GM23248 (cell line): Measurements from ENCODE around the gene PHRF1. TPM values are rescaled to one million over a fixed set of nuclear protein-coding genes. Genes with fewer than 3 reads are reported as not detected.

ENCODE experiments used
- DNase-seq: peaks from one replicate; pipeline ENCODE4 v3.0.0-alpha.2; 2015
- H2AFZ ChIP-seq: fragments of 200-600 bp; sonication (generic); 2 replicates; pipeline ENCODE4 v1.6.1; 2016; ENCODE audit warnings: antibody characterized with exemption
- H3F3A ChIP-seq: fragments of 200-600 bp; sonication (generic); 2 replicates; pipeline ENCODE4 v1.6.1; 2016; ENCODE audit warnings: mild to moderate bottlenecking, antibody characterized with exemption, mixed run types; ENCODE audit not compliant: insufficient read depth
- H3K27ac ChIP-seq: fragments of 200-600 bp; sonication (generic); 2 replicates; pipeline ENCODE4 v1.5.1; 2016; ENCODE audit warnings: mild to moderate bottlenecking
- H3K27me3 ChIP-seq: fragments of 200-600 bp; sonication (generic); replicated peaks from 2 replicates; pipeline ENCODE4 v1.6.1; 2016; ENCODE audit warnings: mild to moderate bottlenecking; ENCODE audit not compliant: insufficient read depth
- H3K36me3 ChIP-seq: fragments of 200-600 bp; sonication (generic); 2 replicates; pipeline ENCODE4 v1.6.1; 2016; ENCODE audit warnings: low read depth, mild to moderate bottlenecking
- H3K4me1 ChIP-seq: fragments of 200-600 bp; sonication (generic); 2 replicates; pipeline ENCODE4 v1.6.1; 2016; ENCODE audit warnings: mild to moderate bottlenecking; ENCODE audit not compliant: insufficient read depth
- H3K4me2 ChIP-seq: fragments of 200-600 bp; sonication (generic); one replicate; pipeline ENCODE4 v1.6.1; 2016; ENCODE audit warnings: mild to moderate bottlenecking; ENCODE audit not compliant: unreplicated experiment
- H3K4me3 ChIP-seq: fragments of 200-600 bp; sonication (generic); 2 replicates; pipeline ENCODE4 v1.5.1; 2016; ENCODE audit warnings: mild to moderate bottlenecking
- H3K79me2 ChIP-seq: fragments of 200-600 bp; sonication (generic); 2 replicates; pipeline ENCODE4 v1.6.1; 2016; ENCODE audit warnings: mild to moderate bottlenecking; ENCODE audit not compliant: insufficient read depth
- H3K9ac ChIP-seq: fragments of 200-600 bp; sonication (generic); 2 replicates; pipeline ENCODE4 v1.6.1; 2016; ENCODE audit warnings: mild to moderate bottlenecking
- H3K9me2 ChIP-seq: fragments of 200-600 bp; sonication (generic); 2 replicates; pipeline ENCODE4 v1.6.1; 2016; ENCODE audit warnings: mixed run types, mild to moderate bottlenecking, moderate library complexity; ENCODE audit not compliant: insufficient read depth
- H3K9me3 ChIP-seq: fragments of 200-600 bp; sonication (generic); one replicate; pipeline ENCODE4 v1.6.1; 2017; ENCODE audit warnings: low read depth
- H4K20me1 ChIP-seq: fragments of 200-600 bp; sonication (generic); 2 replicates; pipeline ENCODE4 v1.6.0; 2016; ENCODE audit not compliant: insufficient read depth
- EZH2 ChIP-seq: fragments of 200-600 bp; sonication (generic); IDR thresholded peaks from 2 replicates; pipeline ENCODE4 v1.6.1; 2018; ENCODE audit warnings: antibody characterized with exemption, mild to moderate bottlenecking; ENCODE audit not compliant: insufficient read depth, poor library complexity, severe bottlenecking
- EZH2phosphoT487 ChIP-seq: fragments of 200-600 bp; sonication (generic); IDR thresholded peaks from 2 replicates; pipeline ENCODE4 v1.6.1; 2018; ENCODE audit warnings: antibody characterized with exemption, moderate library complexity, mild to moderate bottlenecking, low read depth; ENCODE audit not compliant: insufficient read depth
- WGBS, 2 experiments: methylation state at CpG; one replicate each; pipeline ENCODE4 v1.1.6; 2015 to 2017; ENCODE audit warnings: low lambda C conversion rate in 2 of 2, low coverage in 1 of 2; ENCODE audit errors: missing lambda C conversion rate in 2 of 2; 5-methylcytosine and 5-hydroxymethylcytosine counted together
- in situ Hi-C: fragments of 300-500 bp; cut with MboI; formaldehyde crosslinking; loops from 2 replicates; pipeline ENCODE4 v1.15.0; 2020
- polyA plus RNA-seq: library from polyadenylated mRNA; unstranded; fragments of >200 nt; fragmentation: Nextera tagmentation; extraction: Ambion mirVana; gene quantifications from 2 replicates; pipeline ENCODE4 v1.2.1, GENCODE V29; 2016
- total RNA-seq: library from RNA; depleted of rRNA; stranded (reverse); fragments of >200 nt; shearing (Covaris generic); gene quantifications from 2 replicates; pipeline ENCODE4 v1.2.3, GENCODE V29; 2014

PHRF1 gene
- total and polyA plus RNA-seq, 2 experiments from 2014 or later: 10.9 to 27.7 TPM

- H4K20me1 ChIP-seq: no peaks in the 10 kb centered on the region
- no peaks in the 10 kb centered on the region for H3K9me3 ChIP-seq
- no peaks in the 10 kb centered on the region for H3K4me1 ChIP-seq
- H3K9me2 ChIP-seq: no peaks in the 10 kb centered on the region
- TF ChIP-seq EZH2 (no peak), EZH2phosphoT487 (no peak)
- no peak overlapping the region for H3K9ac ChIP-seq
- H2AFZ ChIP-seq: no peak overlapping the region
- in situ Hi-C loops: no loop called here
- no peak overlapping the region for H3K4me3 ChIP-seq
- H3K4me2 ChIP-seq: no peak overlapping the region
- no peak for DNase-seq
- 70 to 77% methylated on average over 9 to 14 of the region's 14 CpGs for WGBS, 2 experiments
- H3K27ac ChIP-seq: no peak overlapping the region
- H3K79me2 ChIP-seq: no peaks in the 10 kb centered on the region
- peaks cover 7% of the 10 kb centered on the region; the same call in 1 of the 2 replicates for H3K36me3 ChIP-seq
- no peaks in the 10 kb centered on the region for H3K27me3 ChIP-seq
- H3F3A ChIP-seq: peaks cover 7% of the 10 kb centered on the region; the same call in 1 of the 2 replicates
Observed at GRCh38 chr11:614021-614622, 37.9 kb downstream of the PHRF1 start.

GRCh38 chr11:614623-615503, 38.6 kb downstream of the PHRF1 start:
- peak; percentile 44 for DNase-seq
- H3K9me2 ChIP-seq: no peaks in the 10 kb centered on the region
- no peak overlapping the region for H2AFZ ChIP-seq
- peak overlapping the region; percentile 86 for H3K9ac ChIP-seq
- H3K4me1 ChIP-seq: no peaks in the 10 kb centered on the region
- no peaks in the 10 kb centered on the region for H3K79me2 ChIP-seq
- H3K27me3 ChIP-seq: no peaks in the 10 kb centered on the region
- 34 to 55% methylated on average over 32 to 48 of the region's 68 CpGs for WGBS, 2 experiments
- peak overlapping the region; percentile 88 for H3K4me3 ChIP-seq
- no peaks in the 10 kb centered on the region for H4K20me1 ChIP-seq
- peaks cover 4% of the 10 kb centered on the region; the same call in 1 of the 2 replicates for H3K36me3 ChIP-seq
- in situ Hi-C loops: no loop called here
- no peaks in the 10 kb centered on the region for H3K9me3 ChIP-seq
- peak overlapping the region; percentile 82 for H3K27ac ChIP-seq
- H3F3A ChIP-seq: peaks cover 7% of the 10 kb centered on the region; the same call in 1 of the 2 replicates
- H3K4me2 ChIP-seq: peak overlapping the region; percentile 84
- TF ChIP-seq EZH2: no peak
- TF ChIP-seq EZH2phosphoT487: no peak

- peak within 1 kb of the TSS; percentile 84 for H3K4me2 ChIP-seq
- H3K36me3 ChIP-seq: peaks cover 1% of the 10 kb centered on the region; the same call in 1 of the 2 replicates
- no peaks in the 10 kb centered on the region for H4K20me1 ChIP-seq
- H3K27ac ChIP-seq: peak within 1 kb of the TSS; percentile 82
- H3K27me3 ChIP-seq: no peaks in the 10 kb centered on the region
- peaks cover 7% of the 10 kb centered on the region; the same call in 1 of the 2 replicates for H3F3A ChIP-seq
- peak within 1 kb of the TSS; percentile 88 for H3K4me3 ChIP-seq
- TF ChIP-seq EZH2phosphoT487 (no peak), EZH2 (no peak)
- H2AFZ ChIP-seq: peak within 1 kb of the TSS; percentile 66; the same call in 1 of the 2 replicates
- peak; percentile 98 for DNase-seq
- in situ Hi-C loops: no loop called here
- H3K9ac ChIP-seq: peak within 1 kb of the TSS; percentile 86
- no peaks in the 10 kb centered on the region for H3K9me2 ChIP-seq
- H3K79me2 ChIP-seq: no peaks in the 10 kb centered on the region
- H3K9me3 ChIP-seq: no peaks in the 10 kb centered on the region
- 4 to 5% methylated on average over 49 to 66 of the region's 66 CpGs for WGBS, 2 experiments
- H3K4me1 ChIP-seq: no peaks in the 10 kb centered on the region
Observed at GRCh38 chr11:615504-616319, 39.4 kb downstream of the PHRF1 start, which contains the start of gene IRF7. TSS of gene IRF7 (minus strand) at chr11:615950. CDS start at chr11:615364, 586 bp downstream.
